Measurements from ENCODE around the gene IRF8. TPM values are rescaled to one million over a fixed set of nuclear protein-coding genes. Genes with fewer than 3 reads are reported as not detected.
A peak's percentile ranks its signal among the peaks of the same experiment; 100 is the strongest.
"Not testable (repeated sequence)": the region's sequence is repeated elsewhere in the genome, so short reads cannot be mapped to it uniquely, and the experiment has no call there.

The IRF8 gene
- total RNA-seq, 2 donors from 2014 or later, result 41.9 to 48.7 TPM

- intact Hi-C loops (cut with DNase I, micrococcal nuclease), result no loop called here
- ATAC-seq (peak; percentile 17), DNase-seq (no peak)
Measured at GRCh38 chr16:85923153-85924021, 24.4 kb downstream of the IRF8 start.

- no peak for ATAC-seq
- no peak for DNase-seq
- intact Hi-C loops (cut with DNase I, micrococcal nuclease), result no loop called here
Measured at GRCh38 chr16:85924675-85925074, 25.7 kb downstream of the IRF8 start.

- ATAC-seq (no peak), DNase-seq (no peak)
- intact Hi-C loops (cut with DNase I, micrococcal nuclease), result no loop called here
Measured at GRCh38 chr16:85926370-85926769, 27.4 kb downstream of the IRF8 start.

GRCh38 chr16:85927371-85927770, 28.4 kb downstream of the IRF8 start:
- intact Hi-C loops (cut with DNase I, micrococcal nuclease), result no loop called here
- no peak for DNase-seq
- no peak for ATAC-seq

- intact Hi-C loops (cut with DNase I, micrococcal nuclease), result no loop called here
- DNase-seq, result no peak
- no peak for ATAC-seq
Measured at GRCh38 chr16:85927959-85928358, 29.0 kb downstream of the IRF8 start.

GRCh38 chr16:85928401-85928820, 29.4 kb downstream of the IRF8 start:
- ATAC-seq, result no peak
- intact Hi-C loops (cut with DNase I, micrococcal nuclease), result no loop called here
- no peak for DNase-seq

GRCh38 chr16:85929259-85929721, 30.3 kb downstream of the IRF8 start:
- intact Hi-C loops (cut with DNase I, micrococcal nuclease), result no loop called here
- ATAC-seq (no peak), DNase-seq (no peak)

GRCh38 chr16:85930301-85930700, 31.3 kb downstream of the IRF8 start:
- ATAC-seq, result no peak
- intact Hi-C loops (cut with DNase I, micrococcal nuclease), result no loop called here
- no peak for DNase-seq

- DNase-seq (no peak), ATAC-seq (no peak)
- intact Hi-C loops (cut with DNase I, micrococcal nuclease), result no loop called here
Measured at GRCh38 chr16:85931596-85932402, 32.8 kb downstream of the IRF8 start.

- ATAC-seq (no peak), DNase-seq (no peak)
- intact Hi-C loops (cut with DNase I, micrococcal nuclease), result no loop called here
Measured at GRCh38 chr16:85934210-85934609, 35.2 kb downstream of the IRF8 start.

GRCh38 chr16:85935391-85935973, 36.5 kb downstream of the IRF8 start:
- no peak for ATAC-seq
- intact Hi-C loops (cut with DNase I, micrococcal nuclease), result no loop called here
- no peak for DNase-seq

- DNase-seq, result no peak
- peak; percentile 32 for ATAC-seq
- intact Hi-C loops (cut with DNase I, micrococcal nuclease), result no loop called here
Measured at GRCh38 chr16:85935974-85936760, 37.2 kb downstream of the IRF8 start.

GRCh38 chr16:85936816-85937215, 37.9 kb downstream of the IRF8 start:
- ATAC-seq, result no peak
- intact Hi-C loops (cut with DNase I, micrococcal nuclease), result no loop called here
- no peak for DNase-seq

GRCh38 chr16:85940214-85940613, 41.3 kb downstream of the IRF8 start:
- no peak for DNase-seq
- ATAC-seq, result peak; percentile 80

GRCh38 chr16:85941863-85942644, 43.1 kb downstream of the IRF8 start:
- ATAC-seq (no peak), DNase-seq (no peak)
- intact Hi-C loops (cut with DNase I, micrococcal nuclease), result no loop called here

More at GRCh38 chr16:85940214-85940613, 41.3 kb downstream of the IRF8 start:
- intact Hi-C loops (cut with DNase I, micrococcal nuclease), result no loop called here

GRCh38 chr16:85942659-85943058, 43.7 kb downstream of the IRF8 start:
- ATAC-seq; DNase-seq; intact Hi-C loops (cut with DNase I, micrococcal nuclease): not testable (repeated sequence)

- ATAC-seq, result no peak
- no peak for DNase-seq
- intact Hi-C loops (cut with DNase I, micrococcal nuclease), result no loop called here
Measured at GRCh38 chr16:85943711-85944110, 44.7 kb downstream of the IRF8 start.

All from left colon (tissue), 2 donors.